ENCODE results near the gene HSD17B12.

Gene HSD17B12

DNA sequence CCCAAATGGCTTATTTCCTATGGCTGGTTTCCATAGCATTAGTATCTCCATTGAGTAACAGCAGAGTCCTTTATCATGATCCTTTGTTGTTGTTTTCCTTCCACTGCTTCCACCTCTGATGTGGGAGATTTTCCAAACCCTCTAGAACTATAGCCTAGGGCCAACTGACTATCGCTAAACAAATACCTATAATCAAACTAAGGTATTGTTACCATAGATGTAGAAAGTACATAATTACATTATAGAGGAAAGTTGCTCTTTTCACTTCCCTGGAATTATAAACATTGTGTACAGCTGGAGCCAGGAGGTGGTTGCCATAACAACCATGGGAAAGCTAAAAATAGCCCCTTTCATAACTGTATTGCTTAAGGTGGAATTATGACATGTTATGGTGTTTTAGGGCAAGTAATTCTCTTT lies 153.1 kb downstream of the HSD17B12 start:
- Histone ChIP-seq H3K36me3 (replicated peaks; ENCODE audit: insufficient read depth, low read length) (no peaks in the 10 kb centered on the region), H3K79me2 (ENCODE audit: low read length) (no peaks in the 10 kb centered on the region), H4K20me1 (ENCODE audit: insufficient read depth, low read length) (no peaks in the 10 kb centered on the region), H3K27me3 (replicated peaks; ENCODE audit: insufficient read depth, low read length) (no peaks in the 10 kb centered on the region), H3K9me2 (replicated peaks; ENCODE audit: insufficient read depth, low read length) (no peaks in the 10 kb centered on the region), H3K4me2 (ENCODE audit: low read depth, low read length) (no peak overlapping the region), H2AFZ (ENCODE audit: low read length) (no peak overlapping the region), H3K4me1 (ENCODE audit: low read length) (0 out of 2 replicates have a peak, but pooled peaks cover 4% of the 10 kb centered on the region), H3K9ac (ENCODE audit: low read length) (no peak overlapping the region), H3K27ac (ENCODE audit: low read length) (no peak overlapping the region), H3K4me3 (ENCODE audit: low read length) (no peak overlapping the region), H3F3A (ENCODE audit: insufficient read depth, low read length) (no peaks in the 10 kb centered on the region; the same call in 1 of the 2 replicates), H3K9me3 (replicated peaks; ENCODE audit: insufficient read depth, low read length) (no peaks in the 10 kb centered on the region)
- DNase-seq = no peak
- TF ChIP-seq EZH2 (optimal IDR thresholded peaks at IDR 0.05; ENCODE audit: low read depth, low read length) = no peak
- TF ChIP-seq, protein P1, sequence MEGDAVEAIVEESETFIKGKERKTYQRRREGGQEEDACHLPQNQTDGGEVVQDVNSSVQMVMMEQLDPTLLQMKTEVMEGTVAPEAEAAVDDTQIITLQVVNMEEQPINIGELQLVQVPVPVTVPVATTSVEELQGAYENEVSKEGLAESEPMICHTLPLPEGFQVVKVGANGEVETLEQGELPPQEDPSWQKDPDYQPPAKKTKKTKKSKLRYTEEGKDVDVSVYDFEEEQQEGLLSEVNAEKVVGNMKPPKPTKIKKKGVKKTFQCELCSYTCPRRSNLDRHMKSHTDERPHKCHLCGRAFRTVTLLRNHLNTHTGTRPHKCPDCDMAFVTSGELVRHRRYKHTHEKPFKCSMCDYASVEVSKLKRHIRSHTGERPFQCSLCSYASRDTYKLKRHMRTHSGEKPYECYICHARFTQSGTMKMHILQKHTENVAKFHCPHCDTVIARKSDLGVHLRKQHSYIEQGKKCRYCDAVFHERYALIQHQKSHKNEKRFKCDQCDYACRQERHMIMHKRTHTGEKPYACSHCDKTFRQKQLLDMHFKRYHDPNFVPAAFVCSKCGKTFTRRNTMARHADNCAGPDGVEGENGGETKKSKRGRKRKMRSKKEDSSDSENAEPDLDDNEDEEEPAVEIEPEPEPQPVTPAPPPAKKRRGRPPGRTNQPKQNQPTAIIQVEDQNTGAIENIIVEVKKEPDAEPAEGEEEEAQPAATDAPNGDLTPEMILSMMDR (IDR thresholded peaks at IDR 0.05; ENCODE audit: low read length) = no peak
- TF ChIP-seq EZH2phosphoT487 (IDR thresholded peaks at IDR 0.05; ENCODE audit: low read length) = no peak

GRCh38 chr11:43834286-43834685 lies 153.7 kb downstream of the HSD17B12 start:
- TF ChIP-seq, protein P1 (IDR thresholded peaks at IDR 0.05; ENCODE audit: low read length) = no peak
- TF ChIP-seq EZH2 (optimal IDR thresholded peaks at IDR 0.05; ENCODE audit: low read depth, low read length) = no peak
- no peak for TF ChIP-seq EZH2phosphoT487 (IDR thresholded peaks at IDR 0.05; ENCODE audit: low read length)
- DNase-seq = no peak
- Histone ChIP-seq H3K4me1 (ENCODE audit: low read length) (0 out of 2 replicates have a peak, but pooled peaks cover 4% of the 10 kb centered on the region), H4K20me1 (ENCODE audit: insufficient read depth, low read length) (no peaks in the 10 kb centered on the region), H3K4me2 (ENCODE audit: low read depth, low read length) (no peak overlapping the region), H3K79me2 (ENCODE audit: low read length) (no peaks in the 10 kb centered on the region), H3K9me3 (replicated peaks; ENCODE audit: insufficient read depth, low read length) (no peaks in the 10 kb centered on the region), H3K9me2 (replicated peaks; ENCODE audit: insufficient read depth, low read length) (no peaks in the 10 kb centered on the region), H2AFZ (ENCODE audit: low read length) (no peak overlapping the region), H3K9ac (ENCODE audit: low read length) (no peak overlapping the region), H3F3A (ENCODE audit: insufficient read depth, low read length) (no peaks in the 10 kb centered on the region; the same call in 1 of the 2 replicates), H3K36me3 (replicated peaks; ENCODE audit: insufficient read depth, low read length) (no peaks in the 10 kb centered on the region), H3K27ac (ENCODE audit: low read length) (no peak overlapping the region), H3K27me3 (replicated peaks; ENCODE audit: insufficient read depth, low read length) (no peaks in the 10 kb centered on the region), H3K4me3 (ENCODE audit: low read length) (no peak overlapping the region)

DNA sequence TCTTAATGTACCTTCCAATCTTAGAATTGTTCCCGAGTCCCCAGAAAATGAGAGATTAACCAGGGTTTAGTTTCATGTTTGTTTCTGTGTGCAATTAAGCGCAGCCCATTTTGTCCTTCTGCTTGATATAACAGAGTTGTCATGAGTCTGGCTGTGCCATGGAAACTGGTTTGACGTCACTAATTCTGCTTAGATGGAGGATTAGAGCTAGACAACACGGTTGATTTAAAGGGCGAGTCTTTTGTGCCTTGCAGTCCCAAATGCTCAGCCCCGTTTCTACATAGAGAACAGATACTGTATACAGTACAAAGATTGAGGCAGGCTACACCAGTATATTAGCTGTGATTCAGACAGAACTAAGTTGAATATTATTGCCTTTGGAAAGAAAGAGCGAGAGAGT lies 154.6 kb downstream of the HSD17B12 start:
- DNase-seq = no peak
- H3K9ac ChIP-seq (ENCODE audit: low read length) = no peak overlapping the region
- H3K4me2 ChIP-seq (ENCODE audit: low read depth, low read length) = no peak overlapping the region
- H3K4me1 ChIP-seq (ENCODE audit: low read length) = 0 out of 2 replicates have a peak, but pooled peaks cover 4% of the 10 kb centered on the region
- H3F3A ChIP-seq (ENCODE audit: insufficient read depth, low read length) = no peaks in the 10 kb centered on the region; the same call in 1 of the 2 replicates
- H3K9me2 ChIP-seq (replicated peaks; ENCODE audit: insufficient read depth, low read length) = no peaks in the 10 kb centered on the region
- H2AFZ ChIP-seq (ENCODE audit: low read length) = no peak overlapping the region
- no peaks in the 10 kb centered on the region for H4K20me1 ChIP-seq (ENCODE audit: insufficient read depth, low read length)
- H3K9me3 ChIP-seq (replicated peaks; ENCODE audit: insufficient read depth, low read length) = no peaks in the 10 kb centered on the region
- no peaks in the 10 kb centered on the region for H3K27me3 ChIP-seq (replicated peaks; ENCODE audit: insufficient read depth, low read length)
- H3K27ac ChIP-seq (ENCODE audit: low read length) = no peak overlapping the region
- no peaks in the 10 kb centered on the region for H3K36me3 ChIP-seq (replicated peaks; ENCODE audit: insufficient read depth, low read length)
- no peak overlapping the region for H3K4me3 ChIP-seq (ENCODE audit: low read length)
- TF ChIP-seq, protein P1 (IDR thresholded peaks at IDR 0.05; ENCODE audit: low read length) = no peak
- no peak for TF ChIP-seq EZH2 (optimal IDR thresholded peaks at IDR 0.05; ENCODE audit: low read depth, low read length)
- TF ChIP-seq EZH2phosphoT487 (IDR thresholded peaks at IDR 0.05; ENCODE audit: low read length) = no peak
- no peaks in the 10 kb centered on the region for H3K79me2 ChIP-seq (ENCODE audit: low read length)

All from MM.1S (cell line).